ENCODE measurements around the gene DNHD1. TPM values are rescaled to one million over a fixed set of nuclear protein-coding genes. Genes with fewer than 3 reads are reported as not detected.

Gene DNHD1
- total RNA-seq, 6 experiments from 2014 or later = 1.4 to 2.3 (median 1.6) TPM

- Mint-ChIP-seq H3K4me3 (no peak overlapping the region), H3K27me3 (ENCODE audit: insufficient read depth) (0 out of 2 replicates have a peak, but pooled peaks cover 2% of the 10 kb centered on the region), H3K9me3 (no peaks in the 10 kb centered on the region), H3K27ac (no peak overlapping the region), H3K4me1 (ENCODE audit: low read depth) (no peaks in the 10 kb centered on the region), H3K36me3 (ENCODE audit: low read depth) (no peaks in the 10 kb centered on the region)
- no peak for TF ChIP-seq CTCF (IDR thresholded peaks at IDR 0.05)
- DNase-seq = no peak
These were observed 42.7 kb downstream of the DNHD1 start for GRCh38 chr11:6539748-6540268.

- no peak for TF ChIP-seq CTCF (IDR thresholded peaks at IDR 0.05)
- Mint-ChIP-seq H3K36me3 (ENCODE audit: low read depth) (no peaks in the 10 kb centered on the region), H3K9me3 (no peaks in the 10 kb centered on the region), H3K27ac (no peak overlapping the region), H3K27me3 (ENCODE audit: insufficient read depth) (0 out of 2 replicates have a peak, but pooled peaks cover 2% of the 10 kb centered on the region), H3K4me1 (ENCODE audit: low read depth) (no peaks in the 10 kb centered on the region), H3K4me3 (no peak overlapping the region)
- no peak for DNase-seq
These were observed 44.3 kb downstream of the DNHD1 start for GRCh38 chr11:6541356-6541755.

- no peak for TF ChIP-seq CTCF (IDR thresholded peaks at IDR 0.05)
- no peaks in the 10 kb centered on the region for H3K4me1 Mint-ChIP-seq (ENCODE audit: low read depth)
- no peak overlapping the region for H3K27ac Mint-ChIP-seq
- DNase-seq = no peak
- H3K4me3 Mint-ChIP-seq = no peak overlapping the region
- 0 out of 2 replicates have a peak, but pooled peaks cover 2% of the 10 kb centered on the region for H3K27me3 Mint-ChIP-seq (ENCODE audit: insufficient read depth)
- no peaks in the 10 kb centered on the region for H3K9me3 Mint-ChIP-seq
- H3K36me3 Mint-ChIP-seq (ENCODE audit: low read depth) = no peaks in the 10 kb centered on the region
These were observed 45.6 kb downstream of the DNHD1 start for GRCh38 chr11:6542727-6543126.

- Mint-ChIP-seq H3K27me3 (ENCODE audit: insufficient read depth) (0 out of 2 replicates have a peak, but pooled peaks cover 2% of the 10 kb centered on the region), H3K27ac (no peak overlapping the region), H3K9me3 (no peaks in the 10 kb centered on the region), H3K4me1 (ENCODE audit: low read depth) (no peaks in the 10 kb centered on the region), H3K4me3 (no peak overlapping the region), H3K36me3 (ENCODE audit: low read depth) (no peaks in the 10 kb centered on the region)
- TF ChIP-seq CTCF (IDR thresholded peaks at IDR 0.05) = no peak
- no peak for DNase-seq
These were observed 48.1 kb downstream of the DNHD1 start for GRCh38 chr11:6544921-6545850.

GRCh38 chr11:6545917-6546605, 49.0 kb downstream of the DNHD1 start:
- no peaks in the 10 kb centered on the region for H3K9me3 Mint-ChIP-seq
- no peak overlapping the region for H3K27ac Mint-ChIP-seq
- H3K4me1 Mint-ChIP-seq (ENCODE audit: low read depth) = no peaks in the 10 kb centered on the region
- H3K27me3 Mint-ChIP-seq (ENCODE audit: insufficient read depth) = 0 out of 2 replicates have a peak, but pooled peaks cover 2% of the 10 kb centered on the region
- H3K4me3 Mint-ChIP-seq = no peak overlapping the region
- TF ChIP-seq CTCF (IDR thresholded peaks at IDR 0.05) = no peak
- no peak for DNase-seq
- H3K36me3 Mint-ChIP-seq (ENCODE audit: low read depth) = no peaks in the 10 kb centered on the region
